Left colon (tissue), 2 donors: ENCODE results near the gene ZBTB42. TPM values are rescaled to one million over a fixed set of nuclear protein-coding genes. Genes with fewer than 3 reads are reported as not detected.
"Not testable (repeated sequence)": the region's sequence is repeated elsewhere in the genome, so short reads cannot be mapped to it uniquely, and the experiment has no call there.

Experiments used
- ATAC-seq: fragments of 200-7000 bp; cut with Tn5 transposase; one replicate; pipeline ENCODE4 v1.9.1; 2020; ENCODE audit warnings: mild to moderate bottlenecking, moderate library complexity
- DNase-seq, 2 donors: peaks; one replicate each; pipeline ENCODE4 v3.0.0-alpha.2; 2020
- intact Hi-C, 2 donors: fragments of 100-400 bp; cut with DNase I in 1 of 2; cut with micrococcal nuclease in 1 of 2; formaldehyde crosslinking; loops; one replicate each; pipeline versions ENCODE4 v1.11.2 to v1.14.0; 2022; cut with DNase I, micrococcal nuclease
- total RNA-seq, 2 donors: library from RNA; stranded (reverse); fragmentation: NEBNext Ultra II Directional; extraction: Animal tissue kit (Norgen Biotek cat#: 25700); gene quantifications; one replicate each; pipeline ENCODE4 v1.2.1, GENCODE V29; 2021
- donor health status: DM: no; HTN: no; CAD: no.
- donor health status: DM: yes; HTN: yes; CAD: no.

Gene ZBTB42
- total RNA-seq, 2 donors from 2014 or later: 7.2 to 9.2 TPM

GRCh38 chr14:104821229-104821945 is 20.5 kb downstream of the ZBTB42 start:
- ATAC-seq (no peak), DNase-seq (peak in 1 of 2 donors; percentile 13)
- intact Hi-C loops: loop anchor here in 1 of 2 donors (5.0 kb wide), 1 partner anchor 54 kb away; no protein-coding TSS in a partner anchor

- no peak for ATAC-seq
- peak in 1 of 2 donors; percentile 22 for DNase-seq
- intact Hi-C loops: loop anchor here in 1 of 2 donors (5.0 kb wide), 1 partner anchor 55 kb away; no protein-coding TSS in a partner anchor
Measured at GRCh38 chr14:104821971-104822608, 21.2 kb downstream of the ZBTB42 start.

GRCh38 chr14:104822821-104823615 is 22.1 kb downstream of the ZBTB42 start:
- intact Hi-C loops: loop anchor here in 1 of 2 donors (5.0 kb wide), 1 partner anchor 56 kb away; no protein-coding TSS in a partner anchor
- DNase-seq: peak in 1 of 2 donors; percentile 12
- ATAC-seq: no peak

- DNase-seq: peak in 1 of 2 donors; percentile 2
- intact Hi-C loops: loop anchor here in 1 of 2 donors (5.0 kb wide), 1 partner anchor 57 kb away; no protein-coding TSS in a partner anchor
- ATAC-seq: no peak
Measured at GRCh38 chr14:104824353-104824997, 23.6 kb downstream of the ZBTB42 start.

GRCh38 chr14:104826189-104826860 is 25.4 kb downstream of the ZBTB42 start:
- ATAC-seq: peak; percentile 86
- intact Hi-C loops: no loop called here
- DNase-seq: peak; percentile 85 to 95

- intact Hi-C loops: no loop called here
- no peak for DNase-seq
- no peak for ATAC-seq
Measured at GRCh38 chr14:104826861-104827176, 25.9 kb downstream of the ZBTB42 start.

GRCh38 chr14:104827177-104828055 is 26.5 kb downstream of the ZBTB42 start:
- intact Hi-C loops: no loop called here
- ATAC-seq (peak; percentile 60), DNase-seq (peak; percentile 54 to 61)

GRCh38 chr14:104830781-104831180 is 29.9 kb downstream of the ZBTB42 start:
- intact Hi-C loops: no loop called here
- peak in 1 of 2 donors; percentile 8 for DNase-seq
- no peak for ATAC-seq

GRCh38 chr14:104836171-104836935 is 35.5 kb downstream of the ZBTB42 start:
- intact Hi-C loops, ATAC-seq: not testable (repeated sequence)
- peak in 1 of 2 donors; percentile 5 for DNase-seq

- ATAC-seq: no peak
- DNase-seq: no peak
- intact Hi-C loops: no loop called here
Measured at GRCh38 chr14:104841730-104842129, 40.8 kb downstream of the ZBTB42 start.

- no peak for ATAC-seq
- intact Hi-C loops: no loop called here
Measured at GRCh38 chr14:104843006-104843405, 42.1 kb downstream of the ZBTB42 start.

GRCh38 chr14:104843442-104844305 is 42.8 kb downstream of the ZBTB42 start:
- DNase-seq (peak in 1 of 2 donors; percentile 15), ATAC-seq (peak; percentile 37)
- intact Hi-C loops: no loop called here

More at GRCh38 chr14:104843006-104843405, 42.1 kb downstream of the ZBTB42 start:
- peak in 1 of 2 donors; percentile 6 for DNase-seq

- DNase-seq: peak in 1 of 2 donors; percentile 15
- peak; percentile 26 for ATAC-seq
- intact Hi-C loops: no loop called here
Measured at GRCh38 chr14:104844306-104845032, 43.6 kb downstream of the ZBTB42 start.

GRCh38 chr14:104845033-104845666 is 44.2 kb downstream of the ZBTB42 start:
- ATAC-seq: no peak

More at GRCh38 chr14:104845033-104845666, 44.2 kb downstream of the ZBTB42 start:
- intact Hi-C loops: no loop called here
- peak in 1 of 2 donors; percentile 12 for DNase-seq
